ENCODE measurements around the gene VSTM4.

- TF ChIP-seq EZH2 (IDR thresholded peaks at IDR 0.05; ENCODE audit: borderline replicate concordance, low read depth, low read length, severe bottlenecking) (no peak), CTCF (IDR thresholded peaks at IDR 0.05; ENCODE audit: borderline replicate concordance, extremely low read depth, low read length, poor library complexity, severe bottlenecking) (no peak)
Measured at GRCh38 chr10:49054753-49055152, 60.6 kb downstream of the VSTM4 start.

Measured in DND-41 (cell line).